ENCODE measurements around the gene PPP2R3B.
A peak's percentile ranks its signal among the peaks of the same experiment; 100 is the strongest.

PPP2R3B gene

DNA sequence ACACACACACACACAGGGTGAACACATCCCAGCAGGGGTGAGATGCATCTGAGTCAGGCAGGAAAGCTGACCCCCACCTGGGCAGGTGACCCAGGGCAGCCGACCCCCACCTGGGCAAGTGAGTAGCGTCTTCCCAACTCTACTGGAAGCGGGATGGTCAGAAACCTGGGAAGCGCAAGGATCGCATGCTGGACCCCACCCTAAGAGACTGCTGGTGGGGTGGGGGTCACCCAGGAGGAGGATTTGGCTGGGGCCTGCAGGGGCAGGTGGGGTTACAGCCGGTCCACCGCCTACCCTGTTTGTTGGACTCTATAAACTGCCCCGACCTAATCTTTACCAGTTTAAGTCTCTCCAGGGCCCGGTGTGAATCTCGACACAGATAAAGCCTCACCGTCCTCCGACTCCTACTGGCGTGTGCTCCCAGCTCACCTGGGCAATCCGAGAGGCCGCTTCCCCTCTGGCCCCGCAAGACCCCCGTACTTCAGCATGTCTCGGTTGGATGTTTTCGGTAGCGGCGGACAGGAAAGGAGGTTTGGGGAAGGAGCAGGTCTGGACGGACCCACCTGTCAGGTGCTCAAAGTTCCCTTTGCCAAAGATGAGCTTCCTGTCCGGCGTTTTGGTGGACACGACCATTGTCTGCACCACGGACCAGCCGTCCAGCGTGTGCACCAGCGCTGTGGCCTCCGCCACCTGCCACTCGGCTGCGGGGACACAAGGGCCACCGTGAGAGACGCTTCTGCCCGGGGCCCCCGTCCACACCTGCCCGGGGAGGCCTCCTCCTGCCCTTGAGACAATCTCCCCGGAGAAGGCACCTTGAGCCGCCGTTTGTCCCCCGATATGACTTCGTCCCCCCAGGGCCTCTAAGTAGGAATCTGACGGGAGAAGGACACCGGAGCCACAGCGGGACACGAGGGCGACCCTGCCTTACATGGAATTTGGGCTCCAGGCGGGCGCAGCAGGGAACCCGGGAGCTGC lies 70.1 kb downstream of the PPP2R3B start:
- 96% methylated on average over 50 of the region's 50 CpGs for WGBS (ENCODE audit: insufficient coverage)
- no peak overlapping the region for H3K27ac ChIP-seq (ENCODE audit: insufficient read depth in 1 of 2, low read depth in 1 of 2, low read length in 2 of 2, poor library complexity in 1 of 2, severe bottlenecking in 2 of 2)
- no peak for DNase-seq
- peaks cover 7 to 48% (median 36%) of the 10 kb centered on the region in 4 experiments for H3K36me3 ChIP-seq (ENCODE audit: control insufficient read depth in 4 of 4, insufficient read depth in 4 of 4, low read length in 3 of 4)
- CTCF ChIA-PET: no interaction called here
- no peaks in the 10 kb centered on the region for H3K9me3 ChIP-seq (ENCODE audit: control extremely low read depth in 1 of 5, control insufficient read depth in 4 of 5, insufficient read depth in 2 of 5, low read depth in 1 of 5, low read length in 4 of 5)
- peak overlapping the region in 2 of 7 experiments; percentile 25 to 33 for H3K4me3 ChIP-seq (ENCODE audit: control insufficient read depth in 1 of 7, extremely low read depth in 1 of 7, insufficient read depth in 4 of 7, low read depth in 2 of 7, low read length in 6 of 7)
- H3K27me3 ChIP-seq (replicated peaks in 2 of 5; ENCODE audit: control insufficient read depth in 4 of 5, insufficient read depth in 5 of 5, low read length in 4 of 5): peaks cover 0 to 3% (median 0%) of the 10 kb centered on the region in 5 experiments
- POLR2A ChIA-PET: no interaction called here
- H3K4me1 ChIP-seq (ENCODE audit: control extremely low read depth in 1 of 4, control insufficient read depth in 4 of 4, insufficient read depth in 4 of 4, low read length in 3 of 4): peaks cover 0 to 19% (median 16%) of the 10 kb centered on the region in 4 experiments

DNA sequence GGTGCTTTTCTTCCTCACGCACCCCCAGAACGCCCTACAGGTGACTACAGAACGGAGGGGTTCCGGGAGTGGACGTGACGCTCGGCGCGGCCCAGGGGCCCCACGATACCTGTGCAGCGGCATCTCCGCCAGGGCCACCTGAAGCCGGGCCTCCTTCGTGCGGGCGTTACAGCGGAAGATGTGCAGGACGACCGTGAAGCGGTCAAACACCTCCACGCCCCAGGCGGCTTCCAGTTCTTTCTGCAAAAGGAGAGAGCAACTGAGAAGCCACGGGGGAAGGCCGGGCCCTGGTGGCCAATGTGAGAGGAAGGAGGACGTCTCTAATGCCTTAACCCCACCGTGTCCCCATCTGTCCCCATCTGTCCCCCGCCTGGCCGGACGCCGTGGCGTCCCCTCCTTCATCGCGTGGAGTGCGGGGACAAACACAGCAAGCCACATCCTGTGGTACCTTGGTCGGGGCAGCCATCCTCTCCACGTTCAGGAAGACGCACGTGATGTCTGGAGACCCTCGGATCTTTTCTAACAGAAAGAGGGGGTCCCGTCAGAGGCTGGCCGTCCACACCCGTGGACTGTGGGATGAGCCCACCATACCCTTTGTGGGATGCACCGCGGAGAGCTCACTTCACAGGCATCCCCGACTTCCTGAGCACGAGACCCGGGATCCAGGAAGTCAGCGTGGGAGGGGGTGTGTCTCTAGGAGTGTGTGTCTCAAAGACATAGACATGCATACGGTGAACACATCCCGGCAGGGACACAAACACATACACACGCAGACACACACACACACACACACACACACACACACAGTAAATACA lies 71.7 kb downstream of the PPP2R3B start:
- no peak overlapping the region for H3K27ac ChIP-seq (ENCODE audit: insufficient read depth in 1 of 2, low read depth in 1 of 2, low read length in 2 of 2, poor library complexity in 1 of 2, severe bottlenecking in 2 of 2)
- no peak overlapping the region for H3K4me3 ChIP-seq (ENCODE audit: control insufficient read depth in 1 of 7, extremely low read depth in 1 of 7, insufficient read depth in 4 of 7, low read depth in 2 of 7, low read length in 6 of 7)
- peaks cover 0 to under 1% (median 0%) of the 10 kb centered on the region in 5 experiments for H3K27me3 ChIP-seq (replicated peaks in 2 of 5; ENCODE audit: control insufficient read depth in 4 of 5, insufficient read depth in 5 of 5, low read length in 4 of 5)
- WGBS (ENCODE audit: insufficient coverage): 90% methylated on average over 43 of the region's 51 CpGs
- peaks cover 10 to 60% (median 45%) of the 10 kb centered on the region in 4 experiments for H3K36me3 ChIP-seq (ENCODE audit: control insufficient read depth in 4 of 4, insufficient read depth in 4 of 4, low read length in 3 of 4)
- H3K4me1 ChIP-seq (ENCODE audit: control extremely low read depth in 1 of 4, control insufficient read depth in 4 of 4, insufficient read depth in 4 of 4, low read length in 3 of 4): peaks cover 0 to 8% (median 6%) of the 10 kb centered on the region in 4 experiments
- no peak for DNase-seq
- CTCF ChIA-PET: no interaction called here
- POLR2A ChIA-PET: no interaction called here
- H3K9me3 ChIP-seq (ENCODE audit: control extremely low read depth in 1 of 5, control insufficient read depth in 4 of 5, insufficient read depth in 2 of 5, low read depth in 1 of 5, low read length in 4 of 5): no peaks in the 10 kb centered on the region

DNA sequence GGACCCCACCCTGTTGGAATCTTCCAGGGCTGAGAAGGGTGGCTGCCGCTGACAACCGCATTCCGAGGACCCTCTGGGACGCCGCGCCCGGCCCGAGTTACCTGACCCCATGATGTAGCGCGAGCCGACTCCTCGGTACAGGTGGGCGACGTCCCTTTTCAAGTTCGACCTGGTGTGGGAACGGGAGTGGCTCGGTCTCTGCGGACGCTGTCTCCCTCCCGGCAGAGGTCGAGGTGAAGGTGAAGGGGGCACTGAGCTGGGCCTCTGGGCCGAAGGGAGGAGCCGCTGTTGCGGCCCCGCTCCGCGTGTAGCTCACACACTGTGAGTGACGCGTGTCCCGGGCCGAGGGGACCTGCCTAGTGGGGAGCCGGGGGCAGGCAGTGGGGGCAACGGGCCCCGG lies 72.7 kb downstream of the PPP2R3B start:
- ChIA-PET POLR2A (no interaction called here), CTCF (no interaction called here)
- Histone ChIP-seq H3K27me3 (replicated peaks in 2 of 5; ENCODE audit: control insufficient read depth in 4 of 5, insufficient read depth in 5 of 5, low read length in 4 of 5) (no peaks in the 10 kb centered on the region), H3K27ac (ENCODE audit: insufficient read depth in 1 of 2, low read depth in 1 of 2, low read length in 2 of 2, poor library complexity in 1 of 2, severe bottlenecking in 2 of 2) (no peak overlapping the region), H3K9me3 (ENCODE audit: control extremely low read depth in 1 of 5, control insufficient read depth in 4 of 5, insufficient read depth in 2 of 5, low read depth in 1 of 5, low read length in 4 of 5) (no peaks in the 10 kb centered on the region), H3K36me3 (ENCODE audit: control insufficient read depth in 4 of 4, insufficient read depth in 4 of 4, low read length in 3 of 4) (peaks cover 10 to 65% (median 49%) of the 10 kb centered on the region in 4 experiments), H3K4me3 (ENCODE audit: control insufficient read depth in 1 of 7, extremely low read depth in 1 of 7, insufficient read depth in 4 of 7, low read depth in 2 of 7, low read length in 6 of 7) (no peak overlapping the region), H3K4me1 (ENCODE audit: control extremely low read depth in 1 of 4, control insufficient read depth in 4 of 4, insufficient read depth in 4 of 4, low read length in 3 of 4) (peaks cover 0 to 4% (median 2%) of the 10 kb centered on the region in 4 experiments)
- DNase-seq: no peak
- WGBS (ENCODE audit: insufficient coverage): 97% methylated on average over 27 of the region's 34 CpGs

DNA sequence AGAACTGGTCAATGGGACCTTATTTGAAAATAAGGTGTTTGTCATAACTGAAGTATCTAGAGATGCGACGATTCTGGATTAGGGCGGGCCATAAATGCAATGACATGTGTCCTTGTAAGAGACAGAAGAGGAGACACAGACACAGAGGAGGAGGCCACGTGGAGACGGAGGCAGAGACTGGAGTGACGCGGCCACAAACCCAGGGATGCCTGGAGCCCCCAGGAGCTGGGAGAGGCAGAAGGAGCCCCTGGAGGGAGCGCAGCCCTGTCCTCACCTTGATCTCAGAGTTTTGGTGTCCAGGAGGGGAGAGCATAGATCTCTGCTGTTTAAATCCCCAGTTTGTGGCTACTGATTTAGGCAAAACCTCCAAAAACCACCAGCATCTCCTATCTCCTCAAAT lies 73.2 kb downstream of the PPP2R3B start:
- Histone ChIP-seq H3K4me3 (ENCODE audit: control insufficient read depth in 1 of 7, extremely low read depth in 1 of 7, insufficient read depth in 4 of 7, low read depth in 2 of 7, low read length in 6 of 7) (no peak overlapping the region), H3K36me3 (ENCODE audit: control insufficient read depth in 4 of 4, insufficient read depth in 4 of 4, low read length in 3 of 4) (peaks cover 10 to 69% (median 52%) of the 10 kb centered on the region in 4 experiments)

DNA sequence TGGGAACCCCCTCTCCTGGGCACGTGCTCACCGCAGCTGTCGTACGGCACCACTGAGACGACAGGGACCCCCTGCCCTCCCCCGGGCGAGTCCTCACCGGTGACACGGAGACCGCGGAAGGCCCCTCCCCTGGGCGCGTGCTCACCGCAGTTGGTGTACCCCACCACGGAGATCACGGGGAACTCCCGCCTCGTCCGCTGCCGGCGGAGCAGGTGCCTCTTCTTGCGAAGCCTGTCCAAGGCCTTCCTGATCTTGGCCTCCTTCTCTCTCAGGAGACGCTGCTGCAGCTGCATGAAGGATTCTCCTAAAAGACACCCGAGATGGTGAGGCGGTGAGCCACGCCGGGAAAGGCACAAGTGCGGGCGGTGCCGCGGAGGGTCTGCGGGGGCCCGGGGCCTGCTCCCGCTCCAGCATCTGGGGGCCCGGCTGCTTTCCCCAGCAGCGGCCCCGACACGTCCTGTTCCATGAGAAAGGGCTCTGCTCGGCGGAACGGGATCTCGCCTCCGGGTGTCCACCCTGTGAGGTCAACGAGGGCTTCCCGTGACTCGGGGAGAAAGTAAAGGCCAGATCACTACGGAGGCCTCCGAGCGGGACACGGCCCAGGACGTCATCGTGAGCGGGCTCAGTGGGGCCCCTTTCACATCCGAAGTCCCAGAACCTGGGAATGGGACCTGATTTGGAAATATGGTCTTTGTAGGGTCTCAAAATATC lies 73.9 kb downstream of the PPP2R3B start:
- WGBS (ENCODE audit: insufficient coverage): 95% methylated on average over 50 of the region's 54 CpGs
- peaks cover 10 to 77% (median 56%) of the 10 kb centered on the region in 4 experiments for H3K36me3 ChIP-seq (ENCODE audit: control insufficient read depth in 4 of 4, insufficient read depth in 4 of 4, low read length in 3 of 4)
- no peaks in the 10 kb centered on the region for H3K27me3 ChIP-seq (replicated peaks in 2 of 5; ENCODE audit: control insufficient read depth in 4 of 5, insufficient read depth in 5 of 5, low read length in 4 of 5)
- ChIA-PET CTCF (no interaction called here), POLR2A (no interaction called here)
- no peak overlapping the region for H3K4me3 ChIP-seq (ENCODE audit: control insufficient read depth in 1 of 7, extremely low read depth in 1 of 7, insufficient read depth in 4 of 7, low read depth in 2 of 7, low read length in 6 of 7)
- no peaks in the 10 kb centered on the region for H3K9me3 ChIP-seq (ENCODE audit: control extremely low read depth in 1 of 5, control insufficient read depth in 4 of 5, insufficient read depth in 2 of 5, low read depth in 1 of 5, low read length in 4 of 5)
- no peak overlapping the region for H3K27ac ChIP-seq (ENCODE audit: insufficient read depth in 1 of 2, low read depth in 1 of 2, low read length in 2 of 2, poor library complexity in 1 of 2, severe bottlenecking in 2 of 2)
- DNase-seq: no peak
- peaks cover 0 to 4% (median 2%) of the 10 kb centered on the region in 4 experiments for H3K4me1 ChIP-seq (ENCODE audit: control extremely low read depth in 1 of 4, control insufficient read depth in 4 of 4, insufficient read depth in 4 of 4, low read length in 3 of 4)

More for the DNA sequence above, 73.2 kb downstream of the PPP2R3B start:
- H3K4me1 ChIP-seq (ENCODE audit: control extremely low read depth in 1 of 4, control insufficient read depth in 4 of 4, insufficient read depth in 4 of 4, low read length in 3 of 4): peaks cover 0 to 4% (median 2%) of the 10 kb centered on the region in 4 experiments
- WGBS (ENCODE audit: insufficient coverage): 98% methylated on average over 8 of the region's 8 CpGs
- POLR2A ChIA-PET: no interaction called here
- CTCF ChIA-PET: no interaction called here
- H3K9me3 ChIP-seq (ENCODE audit: control extremely low read depth in 1 of 5, control insufficient read depth in 4 of 5, insufficient read depth in 2 of 5, low read depth in 1 of 5, low read length in 4 of 5): no peaks in the 10 kb centered on the region
- DNase-seq: no peak
- H3K27ac ChIP-seq (ENCODE audit: insufficient read depth in 1 of 2, low read depth in 1 of 2, low read length in 2 of 2, poor library complexity in 1 of 2, severe bottlenecking in 2 of 2): no peak overlapping the region
- no peaks in the 10 kb centered on the region for H3K27me3 ChIP-seq (replicated peaks in 2 of 5; ENCODE audit: control insufficient read depth in 4 of 5, insufficient read depth in 5 of 5, low read length in 4 of 5)

DNA sequence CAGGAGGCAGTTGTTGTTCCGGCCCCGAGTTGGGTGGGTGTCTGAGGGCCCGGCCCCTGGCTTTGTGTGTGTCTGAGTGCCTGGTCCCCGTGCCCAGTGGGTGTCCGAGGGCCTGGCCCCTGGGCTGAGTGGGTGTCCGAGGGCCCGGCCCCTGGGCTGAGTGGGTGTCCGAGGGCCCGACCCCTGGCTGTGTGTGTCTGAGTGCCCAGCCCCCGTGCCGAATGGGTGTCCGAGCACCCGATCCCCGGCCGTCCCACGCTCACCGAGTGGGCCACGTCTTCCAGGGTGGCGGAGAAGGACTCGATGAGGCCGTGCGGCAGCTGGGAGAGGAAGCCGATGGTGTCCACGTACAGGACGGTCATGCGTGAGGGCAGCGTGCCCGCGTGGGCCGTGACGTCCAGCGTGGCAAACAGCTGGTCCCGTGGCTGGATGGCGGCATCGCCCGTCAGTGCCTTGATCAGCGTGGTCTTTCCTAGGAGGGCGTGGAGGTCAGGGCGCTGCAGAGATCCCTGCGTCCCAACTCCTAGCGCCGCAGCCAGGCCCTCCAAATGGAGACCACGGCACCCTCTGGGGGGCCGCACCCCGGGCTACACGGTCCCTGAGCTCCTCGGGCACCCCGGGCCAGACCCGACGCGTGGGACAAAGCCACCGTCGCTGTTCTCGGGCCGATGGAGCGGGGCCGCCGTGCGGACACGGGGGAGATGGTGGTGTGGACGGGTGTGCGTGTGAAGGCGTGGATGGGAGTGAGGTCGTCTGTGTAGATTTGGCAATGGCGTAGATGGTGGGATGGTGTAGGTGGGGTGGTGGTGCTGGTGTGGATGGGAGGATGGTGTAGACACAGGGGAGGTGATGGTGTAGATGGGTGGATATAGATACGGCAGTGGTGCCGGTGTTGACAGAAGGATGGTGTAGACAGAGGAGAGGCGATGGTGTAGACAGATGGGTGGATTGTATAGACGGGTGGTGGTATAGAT lies 75.3 kb downstream of the PPP2R3B start:
- CTCF ChIA-PET: no interaction called here
- H3K4me3 ChIP-seq (ENCODE audit: control insufficient read depth in 1 of 7, extremely low read depth in 1 of 7, insufficient read depth in 4 of 7, low read depth in 2 of 7, low read length in 6 of 7): no peak overlapping the region
- peaks cover 10 to 81% (median 59%) of the 10 kb centered on the region in 4 experiments for H3K36me3 ChIP-seq (ENCODE audit: control insufficient read depth in 4 of 4, insufficient read depth in 4 of 4, low read length in 3 of 4)

More for the DNA sequence above, 75.3 kb downstream of the PPP2R3B start:
- no peak for DNase-seq
- Histone ChIP-seq H3K9me3 (ENCODE audit: control extremely low read depth in 1 of 5, control insufficient read depth in 4 of 5, insufficient read depth in 2 of 5, low read depth in 1 of 5, low read length in 4 of 5) (no peaks in the 10 kb centered on the region), H3K4me1 (ENCODE audit: control extremely low read depth in 1 of 4, control insufficient read depth in 4 of 4, insufficient read depth in 4 of 4, low read length in 3 of 4) (no peaks in the 10 kb centered on the region), H3K27ac (ENCODE audit: insufficient read depth in 1 of 2, low read depth in 1 of 2, low read length in 2 of 2, poor library complexity in 1 of 2, severe bottlenecking in 2 of 2) (no peak overlapping the region), H3K27me3 (replicated peaks in 2 of 5; ENCODE audit: control insufficient read depth in 4 of 5, insufficient read depth in 5 of 5, low read length in 4 of 5) (no peaks in the 10 kb centered on the region)
- POLR2A ChIA-PET: no interaction called here
- 95% methylated on average over 53 of the region's 69 CpGs for WGBS (ENCODE audit: insufficient coverage)

Measured in common myeloid progenitor, CD34-positive (primary cell).